Measurements from ENCODE around the gene FYN.
A peak's percentile ranks its signal among the peaks of the same experiment; 100 is the strongest.

Gene FYN

DNA sequence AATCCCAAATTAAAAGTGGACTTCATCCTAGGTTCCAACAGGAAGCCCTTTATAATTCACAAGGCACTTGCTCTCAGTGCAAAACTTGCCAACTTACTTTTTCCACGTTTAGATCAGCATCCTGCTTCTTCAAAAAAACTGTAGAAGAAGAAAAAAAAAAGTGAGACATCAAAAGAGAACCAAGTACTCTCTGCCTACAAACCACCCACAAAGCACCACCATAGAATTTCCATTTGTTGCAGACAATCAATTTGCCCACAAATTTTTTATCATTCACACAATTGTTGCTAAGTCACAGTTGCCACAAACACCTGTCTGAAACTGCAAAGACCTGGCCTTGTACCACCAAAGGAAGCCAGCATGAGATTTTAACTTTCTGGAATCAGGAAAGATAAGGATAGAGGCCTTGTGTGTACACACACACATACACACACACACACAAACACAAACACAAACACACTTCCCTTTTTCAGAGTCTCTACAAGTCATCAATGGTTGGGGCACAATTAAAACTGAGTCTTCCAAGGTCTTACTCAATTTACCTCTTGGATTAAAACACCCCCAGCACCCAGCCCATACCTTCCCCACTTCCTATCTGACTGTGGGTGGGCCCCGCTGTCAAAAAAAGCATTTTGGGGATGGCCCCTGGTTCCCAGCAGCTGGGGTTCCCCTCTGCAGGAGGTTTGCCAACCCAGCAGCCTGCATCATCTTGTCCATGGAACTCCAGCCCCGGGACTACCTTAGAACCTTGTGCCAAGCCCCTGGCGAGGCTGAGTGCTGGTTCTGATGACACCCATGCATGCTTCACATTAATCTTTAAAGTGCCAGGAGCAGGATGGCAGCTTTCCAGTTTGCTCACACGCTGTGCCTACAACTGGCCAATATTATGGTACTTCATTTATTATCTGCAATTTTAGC lies 26.5 kb downstream of the FYN start:
- H3K27ac ChIP-seq (ENCODE audit: insufficient read depth in 1 of 2, low read depth in 1 of 2, low read length in 2 of 2, poor library complexity in 1 of 2, severe bottlenecking in 2 of 2): no peak overlapping the region
- CTCF ChIA-PET: interaction anchor here (0.8 kb wide), 2 partner anchors 18 to 22 kb away, joined by 3 read pairs; no protein-coding TSS in a partner anchor

DNA sequence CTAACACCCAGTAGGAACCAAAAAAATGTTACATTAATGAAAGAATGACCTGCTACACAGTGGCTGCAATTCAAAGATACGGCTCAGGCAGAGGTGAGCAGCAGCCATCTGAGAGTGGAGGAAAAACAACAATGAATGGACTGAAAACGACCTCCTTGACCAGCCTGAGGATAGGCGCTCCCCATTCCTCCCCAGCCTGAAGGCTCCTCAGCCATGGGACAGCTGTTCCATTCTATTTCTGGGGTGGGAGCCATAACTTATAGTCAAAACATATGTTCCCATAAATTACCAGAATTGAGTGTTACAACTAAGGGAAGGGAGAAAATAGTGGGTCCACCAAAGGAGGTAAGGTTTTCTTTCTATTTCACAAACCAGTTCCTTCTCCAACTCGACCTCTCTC lies 27.2 kb downstream of the FYN start:
- WGBS (ENCODE audit: insufficient coverage): 89% methylated on average over 3 of the region's 4 CpGs
- Histone ChIP-seq H3K9me3 (ENCODE audit: control extremely low read depth in 1 of 5, control insufficient read depth in 4 of 5, insufficient read depth in 2 of 5, low read depth in 1 of 5, low read length in 4 of 5) (no peaks in the 10 kb centered on the region), H3K36me3 (ENCODE audit: control insufficient read depth in 4 of 4, insufficient read depth in 4 of 4, low read length in 3 of 4) (no peaks in the 10 kb centered on the region), H3K4me3 (ENCODE audit: control insufficient read depth in 1 of 7, extremely low read depth in 1 of 7, insufficient read depth in 4 of 7, low read depth in 2 of 7, low read length in 6 of 7) (no peak overlapping the region), H3K27ac (ENCODE audit: insufficient read depth in 1 of 2, low read depth in 1 of 2, low read length in 2 of 2, poor library complexity in 1 of 2, severe bottlenecking in 2 of 2) (no peak overlapping the region), H3K27me3 (replicated peaks in 2 of 5; ENCODE audit: control insufficient read depth in 4 of 5, insufficient read depth in 5 of 5, low read length in 4 of 5) (no peaks in the 10 kb centered on the region), H3K4me1 (ENCODE audit: control extremely low read depth in 1 of 4, control insufficient read depth in 4 of 4, insufficient read depth in 4 of 4, low read length in 3 of 4) (peaks cover 26 to 62% (median 53%) of the 10 kb centered on the region in 4 experiments)
- CTCF ChIA-PET: interaction anchor here (0.8 to 2.6 kb wide), 5 partner anchors 16 to 123 kb away, joined by 3 to 8 read pairs (median 4); no protein-coding TSS in a partner anchor
- no peak for DNase-seq
- POLR2A ChIA-PET: no interaction called here

More for the DNA sequence above, 26.5 kb downstream of the FYN start:
- Histone ChIP-seq H3K36me3 (ENCODE audit: control insufficient read depth in 4 of 4, insufficient read depth in 4 of 4, low read length in 3 of 4) (no peaks in the 10 kb centered on the region), H3K27me3 (replicated peaks in 2 of 5; ENCODE audit: control insufficient read depth in 4 of 5, insufficient read depth in 5 of 5, low read length in 4 of 5) (no peaks in the 10 kb centered on the region), H3K4me1 (ENCODE audit: control extremely low read depth in 1 of 4, control insufficient read depth in 4 of 4, insufficient read depth in 4 of 4, low read length in 3 of 4) (peaks cover 20 to 55% (median 47%) of the 10 kb centered on the region in 4 experiments), H3K9me3 (ENCODE audit: control extremely low read depth in 1 of 5, control insufficient read depth in 4 of 5, insufficient read depth in 2 of 5, low read depth in 1 of 5, low read length in 4 of 5) (no peaks in the 10 kb centered on the region), H3K4me3 (ENCODE audit: control insufficient read depth in 1 of 7, extremely low read depth in 1 of 7, insufficient read depth in 4 of 7, low read depth in 2 of 7, low read length in 6 of 7) (no peak overlapping the region)
- WGBS (ENCODE audit: insufficient coverage): 98% methylated on average over 4 of the region's 5 CpGs
- POLR2A ChIA-PET: no interaction called here
- peak in 1 of 3 donors; percentile 38 for DNase-seq

DNA sequence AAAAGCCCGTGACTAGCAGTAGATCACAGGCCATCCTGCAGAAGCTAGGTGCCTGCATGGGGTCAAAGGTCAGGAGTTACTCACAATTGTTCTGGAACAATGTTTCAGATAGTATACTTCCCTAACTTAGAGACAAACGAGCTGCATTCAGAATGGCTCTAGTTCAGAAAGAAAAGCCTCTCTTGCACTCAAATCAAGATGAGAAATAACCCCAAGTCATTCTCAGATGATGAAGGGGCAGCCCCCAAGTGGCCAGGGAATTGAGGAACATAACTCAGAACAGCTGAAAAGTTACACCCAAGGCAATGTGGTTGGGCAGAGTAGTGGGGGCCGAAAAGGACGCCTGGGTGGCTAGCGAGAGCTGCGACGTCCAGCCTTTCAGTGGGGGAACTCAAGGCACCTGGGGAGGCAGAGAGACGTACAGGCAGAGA lies 27.8 kb downstream of the FYN start:
- Histone ChIP-seq H3K4me3 (ENCODE audit: control insufficient read depth in 1 of 7, extremely low read depth in 1 of 7, insufficient read depth in 4 of 7, low read depth in 2 of 7, low read length in 6 of 7) (no peak overlapping the region), H3K4me1 (ENCODE audit: control extremely low read depth in 1 of 4, control insufficient read depth in 4 of 4, insufficient read depth in 4 of 4, low read length in 3 of 4) (peaks cover 30 to 67% (median 56%) of the 10 kb centered on the region in 4 experiments), H3K36me3 (ENCODE audit: control insufficient read depth in 4 of 4, insufficient read depth in 4 of 4, low read length in 3 of 4) (no peaks in the 10 kb centered on the region), H3K27me3 (replicated peaks in 2 of 5; ENCODE audit: control insufficient read depth in 4 of 5, insufficient read depth in 5 of 5, low read length in 4 of 5) (no peaks in the 10 kb centered on the region), H3K27ac (ENCODE audit: insufficient read depth in 1 of 2, low read depth in 1 of 2, low read length in 2 of 2, poor library complexity in 1 of 2, severe bottlenecking in 2 of 2) (no peak overlapping the region), H3K9me3 (ENCODE audit: control extremely low read depth in 1 of 5, control insufficient read depth in 4 of 5, insufficient read depth in 2 of 5, low read depth in 1 of 5, low read length in 4 of 5) (no peaks in the 10 kb centered on the region)
- CTCF ChIA-PET: interaction anchor here (0.8 to 2.6 kb wide), 5 partner anchors 16 to 123 kb away, joined by 3 to 8 read pairs (median 4); no protein-coding TSS in a partner anchor
- POLR2A ChIA-PET: no interaction called here
- WGBS (ENCODE audit: insufficient coverage): 84% methylated on average over 8 of the region's 8 CpGs
- peak in 2 of 3 donors; percentile 39 to 69 for DNase-seq

DNA sequence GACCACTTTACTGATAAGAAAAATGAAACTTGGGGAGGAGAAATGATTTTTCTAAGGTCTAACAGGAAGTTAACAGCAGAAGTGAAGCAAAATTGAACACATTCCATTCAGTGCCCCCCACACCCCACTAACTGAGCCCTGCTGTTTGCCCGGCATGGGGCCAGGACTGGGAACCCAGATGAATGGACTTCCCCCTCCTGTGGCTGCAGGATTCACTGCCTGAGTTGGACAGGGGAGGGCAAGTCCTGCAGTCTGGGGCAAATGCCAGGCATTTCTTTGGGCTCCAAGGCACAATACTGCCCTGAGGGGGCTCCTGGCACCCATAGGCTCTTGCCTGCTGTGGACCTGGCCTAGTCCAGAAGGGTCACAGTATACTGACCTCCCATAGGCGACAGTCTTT lies 28.3 kb downstream of the FYN start:
- H3K27me3 ChIP-seq (replicated peaks in 2 of 5; ENCODE audit: control insufficient read depth in 4 of 5, insufficient read depth in 5 of 5, low read length in 4 of 5): no peaks in the 10 kb centered on the region
- H3K4me1 ChIP-seq (ENCODE audit: control extremely low read depth in 1 of 4, control insufficient read depth in 4 of 4, insufficient read depth in 4 of 4, low read length in 3 of 4): peaks cover 30 to 72% (median 56%) of the 10 kb centered on the region in 4 experiments
- H3K36me3 ChIP-seq (ENCODE audit: control insufficient read depth in 4 of 4, insufficient read depth in 4 of 4, low read length in 3 of 4): no peaks in the 10 kb centered on the region
- ChIA-PET CTCF (interaction anchor here (1.2 to 2.6 kb wide), 5 partner anchors 17 to 122 kb away, joined by 3 to 8 read pairs (median 5); no protein-coding TSS in a partner anchor), POLR2A (no interaction called here)
- DNase-seq: peak in 2 of 3 donors; percentile 37 to 62
- 50% methylated on average over 2 of the region's 2 CpGs for WGBS (ENCODE audit: insufficient coverage)
- H3K27ac ChIP-seq (ENCODE audit: insufficient read depth in 1 of 2, low read depth in 1 of 2, low read length in 2 of 2, poor library complexity in 1 of 2, severe bottlenecking in 2 of 2): peak overlapping the region in 1 of 2 experiments; percentile 23
- H3K9me3 ChIP-seq (ENCODE audit: control extremely low read depth in 1 of 5, control insufficient read depth in 4 of 5, insufficient read depth in 2 of 5, low read depth in 1 of 5, low read length in 4 of 5): no peaks in the 10 kb centered on the region
- H3K4me3 ChIP-seq (ENCODE audit: control insufficient read depth in 1 of 7, extremely low read depth in 1 of 7, insufficient read depth in 4 of 7, low read depth in 2 of 7, low read length in 6 of 7): peak overlapping the region in 2 of 7 experiments; percentile 14 to 34

DNA sequence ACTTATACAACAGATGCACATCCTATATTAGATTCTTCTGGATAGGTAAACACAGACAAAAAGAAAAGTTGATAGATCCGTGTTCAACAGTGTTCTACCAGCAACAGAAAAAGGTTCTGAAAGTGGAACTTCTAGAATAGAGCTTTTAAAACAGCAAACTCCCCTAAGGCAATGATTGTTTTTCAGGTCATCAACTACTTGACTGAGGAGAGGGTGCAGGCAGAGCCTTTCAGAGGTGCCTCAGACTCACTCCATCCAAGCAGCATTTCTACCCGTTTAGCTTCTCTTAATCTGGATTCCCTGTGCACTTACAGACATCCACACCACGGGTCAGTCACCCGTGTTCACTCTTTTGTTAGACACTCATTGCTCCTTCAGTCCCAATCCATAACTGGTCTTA lies 28.9 kb downstream of the FYN start:
- peak in 1 of 3 donors; percentile 33 for DNase-seq
- Histone ChIP-seq H3K36me3 (ENCODE audit: control insufficient read depth in 4 of 4, insufficient read depth in 4 of 4, low read length in 3 of 4) (no peaks in the 10 kb centered on the region), H3K27ac (ENCODE audit: insufficient read depth in 1 of 2, low read depth in 1 of 2, low read length in 2 of 2, poor library complexity in 1 of 2, severe bottlenecking in 2 of 2) (peak overlapping the region; percentile 29 to 75), H3K4me3 (ENCODE audit: control insufficient read depth in 1 of 7, extremely low read depth in 1 of 7, insufficient read depth in 4 of 7, low read depth in 2 of 7, low read length in 6 of 7) (peak overlapping the region in 1 of 7 experiments; percentile 14), H3K9me3 (ENCODE audit: control extremely low read depth in 1 of 5, control insufficient read depth in 4 of 5, insufficient read depth in 2 of 5, low read depth in 1 of 5, low read length in 4 of 5) (no peaks in the 10 kb centered on the region), H3K4me1 (ENCODE audit: control extremely low read depth in 1 of 4, control insufficient read depth in 4 of 4, insufficient read depth in 4 of 4, low read length in 3 of 4) (peaks cover 30 to 75% (median 58%) of the 10 kb centered on the region in 4 experiments), H3K27me3 (replicated peaks in 2 of 5; ENCODE audit: control insufficient read depth in 4 of 5, insufficient read depth in 5 of 5, low read length in 4 of 5) (no peaks in the 10 kb centered on the region)
- ChIA-PET POLR2A (no interaction called here), CTCF (interaction anchor here (0.9 to 2.6 kb wide), 6 partner anchors 9 to 85 kb away, joined by 3 to 8 read pairs (median 5); no protein-coding TSS in a partner anchor)
- WGBS (ENCODE audit: insufficient coverage): 63% methylated on average over 4 of the region's 4 CpGs

DNA sequence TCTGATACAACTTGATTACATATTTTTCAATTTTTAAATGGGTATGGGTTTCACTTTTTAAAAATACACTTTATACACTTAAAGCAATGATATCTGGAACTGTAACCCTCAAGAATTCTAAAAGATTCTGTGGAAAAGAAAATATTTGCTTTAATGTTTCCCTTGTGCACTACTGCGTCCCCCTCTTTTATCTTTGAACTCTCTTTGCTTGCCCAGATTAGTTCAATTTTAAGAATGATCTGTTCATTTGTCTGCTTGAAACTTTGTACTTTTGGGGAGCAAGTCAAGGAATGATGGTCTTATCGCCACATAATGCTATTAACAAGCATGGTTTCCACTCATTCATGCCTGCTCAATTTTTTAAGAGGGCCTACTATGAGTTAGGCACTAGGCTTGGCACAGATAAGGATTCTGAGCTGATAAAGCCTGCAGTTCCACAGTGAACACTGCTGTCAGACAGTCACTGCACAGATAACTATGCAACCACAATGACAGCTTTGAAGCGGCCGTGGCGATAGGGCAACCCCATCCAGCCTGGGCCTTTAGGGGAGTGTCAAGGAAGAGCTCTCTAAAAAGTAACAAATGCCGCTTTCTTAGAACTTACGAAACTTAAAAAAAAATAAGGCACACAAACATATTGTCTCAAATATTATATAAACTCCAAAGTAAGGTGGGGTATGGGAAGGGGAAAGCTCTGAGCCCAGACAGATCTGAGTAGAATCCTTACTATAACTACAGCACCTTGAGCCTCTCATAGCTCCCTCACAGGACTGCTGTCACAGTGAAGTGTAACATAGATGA lies 29.7 kb downstream of the FYN start:
- ChIA-PET POLR2A (no interaction called here), CTCF (interaction anchor here (0.8 to 2.6 kb wide), 8 partner anchors 10 to 185 kb away, joined by 3 to 8 read pairs (median 4); no protein-coding TSS in a partner anchor)
- WGBS (ENCODE audit: insufficient coverage): 100% methylated on average over 1 of the region's 7 CpGs
- H3K36me3 ChIP-seq (ENCODE audit: control insufficient read depth in 4 of 4, insufficient read depth in 4 of 4, low read length in 3 of 4): no peaks in the 10 kb centered on the region
- peaks cover 30 to 75% (median 58%) of the 10 kb centered on the region in 4 experiments for H3K4me1 ChIP-seq (ENCODE audit: control extremely low read depth in 1 of 4, control insufficient read depth in 4 of 4, insufficient read depth in 4 of 4, low read length in 3 of 4)
- peak; percentile 43 to 83 (median 66) for DNase-seq
- peak overlapping the region in 1 of 7 experiments; percentile 14 for H3K4me3 ChIP-seq (ENCODE audit: control insufficient read depth in 1 of 7, extremely low read depth in 1 of 7, insufficient read depth in 4 of 7, low read depth in 2 of 7, low read length in 6 of 7)
- no peaks in the 10 kb centered on the region for H3K27me3 ChIP-seq (replicated peaks in 2 of 5; ENCODE audit: control insufficient read depth in 4 of 5, insufficient read depth in 5 of 5, low read length in 4 of 5)
- no peaks in the 10 kb centered on the region for H3K9me3 ChIP-seq (ENCODE audit: control extremely low read depth in 1 of 5, control insufficient read depth in 4 of 5, insufficient read depth in 2 of 5, low read depth in 1 of 5, low read length in 4 of 5)
- H3K27ac ChIP-seq (ENCODE audit: insufficient read depth in 1 of 2, low read depth in 1 of 2, low read length in 2 of 2, poor library complexity in 1 of 2, severe bottlenecking in 2 of 2): peak overlapping the region; percentile 29 to 75

All from common myeloid progenitor, CD34-positive (primary cell).